HepG2 (cell line): ENCODE measurements around the gene GNG2. TPM values are rescaled to one million over a fixed set of nuclear protein-coding genes. Genes with fewer than 3 reads are reported as not detected.

ENCODE experiments used
- ATAC-seq: fragments of 200-7000 bp; cut with Tn5 transposase; 3 replicates; pipeline ENCODE4 v1.9.1; 2020; ENCODE audit warnings: mild to moderate bottlenecking, moderate library complexity
- BruUV-seq: library from RNA; stranded (reverse); fragments of 400-500 nt; replicated peaks from 2 replicates; lab custom pipeline; 2021; lab: Mats Ljungman, UMichigan
- CTCF ChIA-PET: fragments of 300-600 bp; formaldehyde crosslinking; extraction: SDS; loops from one replicate; lab custom pipeline; 2021; ENCODE audit warnings: low total read pairs, inconsistent platforms, low intra/inter-chr PET ratio; lab: Yijun Ruan, JAX
- POLR2A ChIA-PET: fragments of 350-600 bp; sonication (Branson Sonifier 250); formaldehyde crosslinking; loops from one replicate; lab custom pipeline; 2020; ENCODE audit warnings: antibody characterized with exemption, inconsistent platforms; lab: Yijun Ruan, JAX
- DNase-seq: peaks from one replicate; pipeline ENCODE4 v3.0.0-alpha.2; 2015; ENCODE audit warnings: low spot score
- FAIRE-seq: peaks from 3 replicates; lab custom pipeline; 2011; peaks lifted over from hg19 to GRCh38; lab: Jason Lieb, UNC
- H2AFZ ChIP-seq: one replicate; pipeline ENCODE4 v1.6.1; 2011; ENCODE audit warnings: low read length, inconsistent platforms
- H3K27ac ChIP-seq: fragments of 300-600 bp; 3 replicates; pipeline ENCODE4 v1.8.0; 2011; ENCODE audit warnings: mixed run types, mild to moderate bottlenecking, mixed read lengths, low read length, inconsistent platforms; ENCODE audit not compliant: insufficient read depth; ENCODE audit errors: extremely low read length
- H3K27me3 ChIP-seq, 2 experiments: fragments of 200-600 bp in 1 of 2; 2 replicates in 1 of 2; 3 replicates in 1 of 2; pipeline versions ENCODE4 v1.6.0 to v1.8.0; 2011; ENCODE audit warnings: low read length in 2 of 2, mild to moderate bottlenecking in 2 of 2, moderate library complexity in 2 of 2, inconsistent platforms in 1 of 2; ENCODE audit not compliant: insufficient read depth in 2 of 2, control insufficient read depth in 1 of 2
- H3K36me3 ChIP-seq, 2 experiments: fragments of 200-600 bp in 1 of 2; replicated peaks in 1 of 2; 2 replicates in 1 of 2; 3 replicates in 1 of 2; pipeline versions ENCODE4 v1.5.1 to v1.8.0; 2011; ENCODE audit warnings: low read length in 2 of 2, inconsistent platforms in 1 of 2; ENCODE audit not compliant: insufficient read depth in 2 of 2, control insufficient read depth in 1 of 2
- H3K4me1 ChIP-seq: 2 replicates; pipeline ENCODE4 v1.5.1; 2012; ENCODE audit warnings: low read length, inconsistent platforms; ENCODE audit not compliant: insufficient read depth
- H3K4me2 ChIP-seq: 2 replicates; pipeline ENCODE4 v1.6.0; 2011; ENCODE audit warnings: low read depth, low read length, inconsistent platforms
- H3K4me3 ChIP-seq, 3 experiments: fragments of 200-600 bp in 1 of 3; sonication (generic), shearing (Covaris generic) in 1 of 3; replicated peaks in 1 of 3; 2 replicates each; pipeline ENCODE4 v1.5.1; 2011 to 2016; ENCODE audit warnings: low read length in 3 of 3, inconsistent platforms in 2 of 3, low read depth in 2 of 3, mild to moderate bottlenecking in 2 of 3, control low read depth in 1 of 3, mixed read lengths in 1 of 3; ENCODE audit not compliant: insufficient read depth in 1 of 3
- H3K79me2 ChIP-seq: one replicate; pipeline ENCODE4 v1.6.1; 2011; ENCODE audit warnings: low read length, inconsistent platforms; ENCODE audit not compliant: insufficient read depth
- H3K9ac ChIP-seq: 2 replicates; pipeline ENCODE4 v1.6.0; 2011; ENCODE audit warnings: mild to moderate bottlenecking, low read depth, low read length, inconsistent platforms; ENCODE audit not compliant: insufficient read depth
- H3K9me3 ChIP-seq: 2 replicates; pipeline ENCODE4 v1.5.1; 2012; ENCODE audit warnings: mild to moderate bottlenecking, low read length
- H4K20me1 ChIP-seq: 2 replicates; pipeline ENCODE4 v1.6.0; 2011; ENCODE audit warnings: inconsistent platforms, mild to moderate bottlenecking, low read length, moderate library complexity; ENCODE audit not compliant: insufficient read depth
- FOXK2 ChIP-seq: fragments of 450-650 bp; IDR thresholded peaks from 2 replicates; pipeline ENCODE4 v1.6.1; 2016
- KLF12 ChIP-seq: sonication (generic); formaldehyde crosslinking; IDR thresholded peaks from 2 replicates; pipeline ENCODE4 v1.4.0; 2020; ENCODE audit warnings: missing genetic modification reagents, borderline replicate concordance
- MBNL3 ChIP-seq: fragments of 250-450 bp; sonication (Bioruptor Pico); conservative IDR thresholded peaks from 2 replicates; pipeline ENCODE4 v1.8.0; 2022; ENCODE audit warnings: mild to moderate bottlenecking, inconsistent platforms
- NFRKB ChIP-seq: fragments of 450-650 bp; IDR thresholded peaks from 2 replicates; pipeline ENCODE4 v1.6.1; 2017
- U2AF1 ChIP-seq: fragments of 200-400 bp; formaldehyde crosslinking; optimal IDR thresholded peaks from 2 replicates; pipeline ENCODE3; 2017; ENCODE audit warnings: mild to moderate bottlenecking, low read depth, low read length
- ZNF30 ChIP-seq: sonication (generic); formaldehyde crosslinking; IDR thresholded peaks from 2 replicates; pipeline ENCODE4 v1.5.0; 2020; ENCODE audit warnings: mild to moderate bottlenecking, missing genetic modification reagents
- ZNF577 ChIP-seq: sonication (generic); formaldehyde crosslinking; IDR thresholded peaks from 2 replicates; pipeline ENCODE4 v1.4.0; 2020; ENCODE audit warnings: mild to moderate bottlenecking, low read depth, missing genetic modification reagents, borderline replicate concordance
- ZSCAN25 ChIP-seq: sonication (generic); formaldehyde crosslinking; IDR thresholded peaks from 2 replicates; pipeline ENCODE4 v1.8.0; 2022; ENCODE audit warnings: mild to moderate bottlenecking, missing genetic modification reagents
- WGBS: methylation state at CpG from one replicate; pipeline ENCODE4 v1.1.6; 2017; ENCODE audit warnings: low lambda C conversion rate; 5-methylcytosine and 5-hydroxymethylcytosine counted together
- in situ Hi-C: cut with HindIII; loops from 2 replicates; pipeline ENCODE4 v1.10.0; 2017; ENCODE audit warnings: low pct_unique_long_range_greater_than_20kb; ENCODE audit not compliant: extremely low pct_ligation_motif_present
- intact Hi-C: fragments of 100-400 bp; cut with micrococcal nuclease; formaldehyde crosslinking; loops from one replicate; pipeline ENCODE4 v1.10.0; 2022; ENCODE audit not compliant: unreplicated experiment
- polyA plus RNA-seq, 8 experiments: library from polyadenylated mRNA; depleted of rRNA in 3 of 8; stranded (reverse) in 7 of 8; unstranded in 1 of 8; fragments of >200 nt; fragmentation: Illumina TruSeq in 4 of 8; extraction: Trizol in 4 of 8; gene quantifications; 2 replicates each; pipeline versions ENCODE4 v1.2.1 to v1.2.3, GENCODE V29; 2011 to 2016; ENCODE audit warnings: low read depth in 4 of 8, missing spikeins in 1 of 8, mixed read lengths in 1 of 8; ENCODE audit not compliant: insufficient read depth in 1 of 8
- total RNA-seq, 5 experiments: library from RNA; depleted of rRNA; stranded (reverse); fragments of >200 nt; fragmentation: Illumina TruSeq; extraction: Trizol; gene quantifications; 2 replicates each; pipeline ENCODE4 v1.2.3, GENCODE V29; 2016; ENCODE audit warnings: low read depth in 1 of 5
- TF ChIP-seq, protein P1 (sequence below): sonication (generic); formaldehyde crosslinking; IDR thresholded peaks from 2 replicates; pipeline ENCODE4 v1.4.0; 2020; ENCODE audit warnings: missing genetic modification reagents, mild to moderate bottlenecking, borderline replicate concordance
- TF ChIP-seq, protein P2 (sequence below): sonication (generic); formaldehyde crosslinking; IDR thresholded peaks from 2 replicates; pipeline ENCODE4 v1.4.0; 2020; ENCODE audit warnings: missing genetic modification reagents, mild to moderate bottlenecking, borderline replicate concordance
- TF ChIP-seq, protein P3 (sequence below): sonication (generic); formaldehyde crosslinking; IDR thresholded peaks from 2 replicates; pipeline ENCODE4 v1.4.0; 2020; ENCODE audit warnings: missing genetic modification reagents
- TF ChIP-seq, protein P4 (sequence below): sonication (generic); formaldehyde crosslinking; IDR thresholded peaks from 2 replicates; pipeline ENCODE4 v1.4.0; 2020; ENCODE audit warnings: mild to moderate bottlenecking, missing genetic modification reagents
- TF ChIP-seq, protein P5 (sequence below), 2 experiments: sonication (generic) in 1 of 2; formaldehyde crosslinking in 1 of 2; IDR thresholded peaks; 2 replicates each; pipeline versions ENCODE4 v1.4.0 to v1.6.1; 2018 to 2020; ENCODE audit warnings: missing genetic modification reagents in 2 of 2, borderline replicate concordance in 1 of 2, low read depth in 1 of 2, mild to moderate bottlenecking in 1 of 2, missing biosample characterization in 1 of 2

GNG2 gene
- total and polyA plus RNA-seq, 2 of the 13 experiments (the other 11 are each of a cell fraction or from before 2014, with no cell fraction given) = not detected

DNA sequence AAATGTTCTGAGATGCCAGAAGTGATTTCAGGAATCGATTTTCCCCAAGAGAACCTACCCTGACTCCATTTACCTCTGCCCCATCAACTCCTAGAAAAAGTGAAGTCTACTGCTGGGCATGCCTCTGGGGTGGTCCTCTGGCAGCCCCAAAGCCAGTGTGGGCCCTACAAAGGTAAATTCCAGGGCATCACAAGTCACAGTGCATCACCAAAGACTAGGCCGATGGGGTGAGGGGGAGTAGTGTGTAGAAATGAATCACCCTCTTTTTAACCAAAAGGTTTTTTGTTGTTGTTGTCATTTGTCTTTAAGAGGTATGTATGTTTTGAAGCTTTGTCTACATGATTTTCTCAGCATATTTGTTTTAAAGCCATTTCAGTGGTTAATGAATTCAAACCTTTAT lies 82.6 kb downstream of the GNG2 start:
- BruUV-seq = no TSS peak
- H3K4me2 ChIP-seq = no peak overlapping the region
- H3K4me3 ChIP-seq = no peak overlapping the region
- H3K27ac ChIP-seq = no peak overlapping the region
- in situ Hi-C loops = no loop called here
- WGBS = 0% methylated on average over 2 of the region's 2 CpGs
- POLR2A ChIA-PET = no interaction called here
- no peak overlapping the region for H2AFZ ChIP-seq
- no peaks in the 10 kb centered on the region for H3K9me3 ChIP-seq
- FAIRE-seq (no peak), DNase-seq (no peak), ATAC-seq (no peak)
- H3K4me1 ChIP-seq = no peaks in the 10 kb centered on the region
- H3K27me3 ChIP-seq = peaks cover 0 to 5% of the 10 kb centered on the region in 2 experiments; a peak in 2 of 5 replicates
- H4K20me1 ChIP-seq = no peaks in the 10 kb centered on the region
- CTCF ChIA-PET = no interaction called here
- intact Hi-C loops = no loop called here
- no peaks in the 10 kb centered on the region for H3K36me3 ChIP-seq
- no peak overlapping the region for H3K9ac ChIP-seq
- H3K79me2 ChIP-seq = no peaks in the 10 kb centered on the region
- TF ChIP-seq FOXK2 (no peak), KLF12 (CRISPR knock-in tag) (no peak), MBNL3 (CRISPR knock-in tag) (no peak), ZNF577 (CRISPR knock-in tag) (no peak), ZSCAN25 (CRISPR knock-in tag) (no peak), ZNF30 (no peak), U2AF1 (no peak), NFRKB (no peak)
- TF ChIP-seq, protein P1, sequence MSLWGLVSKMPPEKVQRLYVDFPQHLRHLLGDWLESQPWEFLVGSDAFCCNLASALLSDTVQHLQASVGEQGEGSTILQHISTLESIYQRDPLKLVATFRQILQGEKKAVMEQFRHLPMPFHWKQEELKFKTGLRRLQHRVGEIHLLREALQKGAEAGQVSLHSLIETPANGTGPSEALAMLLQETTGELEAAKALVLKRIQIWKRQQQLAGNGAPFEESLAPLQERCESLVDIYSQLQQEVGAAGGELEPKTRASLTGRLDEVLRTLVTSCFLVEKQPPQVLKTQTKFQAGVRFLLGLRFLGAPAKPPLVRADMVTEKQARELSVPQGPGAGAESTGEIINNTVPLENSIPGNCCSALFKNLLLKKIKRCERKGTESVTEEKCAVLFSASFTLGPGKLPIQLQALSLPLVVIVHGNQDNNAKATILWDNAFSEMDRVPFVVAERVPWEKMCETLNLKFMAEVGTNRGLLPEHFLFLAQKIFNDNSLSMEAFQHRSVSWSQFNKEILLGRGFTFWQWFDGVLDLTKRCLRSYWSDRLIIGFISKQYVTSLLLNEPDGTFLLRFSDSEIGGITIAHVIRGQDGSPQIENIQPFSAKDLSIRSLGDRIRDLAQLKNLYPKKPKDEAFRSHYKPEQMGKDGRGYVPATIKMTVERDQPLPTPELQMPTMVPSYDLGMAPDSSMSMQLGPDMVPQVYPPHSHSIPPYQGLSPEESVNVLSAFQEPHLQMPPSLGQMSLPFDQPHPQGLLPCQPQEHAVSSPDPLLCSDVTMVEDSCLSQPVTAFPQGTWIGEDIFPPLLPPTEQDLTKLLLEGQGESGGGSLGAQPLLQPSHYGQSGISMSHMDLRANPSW (CRISPR knock-in tag) = no peak
- TF ChIP-seq, protein P2, sequence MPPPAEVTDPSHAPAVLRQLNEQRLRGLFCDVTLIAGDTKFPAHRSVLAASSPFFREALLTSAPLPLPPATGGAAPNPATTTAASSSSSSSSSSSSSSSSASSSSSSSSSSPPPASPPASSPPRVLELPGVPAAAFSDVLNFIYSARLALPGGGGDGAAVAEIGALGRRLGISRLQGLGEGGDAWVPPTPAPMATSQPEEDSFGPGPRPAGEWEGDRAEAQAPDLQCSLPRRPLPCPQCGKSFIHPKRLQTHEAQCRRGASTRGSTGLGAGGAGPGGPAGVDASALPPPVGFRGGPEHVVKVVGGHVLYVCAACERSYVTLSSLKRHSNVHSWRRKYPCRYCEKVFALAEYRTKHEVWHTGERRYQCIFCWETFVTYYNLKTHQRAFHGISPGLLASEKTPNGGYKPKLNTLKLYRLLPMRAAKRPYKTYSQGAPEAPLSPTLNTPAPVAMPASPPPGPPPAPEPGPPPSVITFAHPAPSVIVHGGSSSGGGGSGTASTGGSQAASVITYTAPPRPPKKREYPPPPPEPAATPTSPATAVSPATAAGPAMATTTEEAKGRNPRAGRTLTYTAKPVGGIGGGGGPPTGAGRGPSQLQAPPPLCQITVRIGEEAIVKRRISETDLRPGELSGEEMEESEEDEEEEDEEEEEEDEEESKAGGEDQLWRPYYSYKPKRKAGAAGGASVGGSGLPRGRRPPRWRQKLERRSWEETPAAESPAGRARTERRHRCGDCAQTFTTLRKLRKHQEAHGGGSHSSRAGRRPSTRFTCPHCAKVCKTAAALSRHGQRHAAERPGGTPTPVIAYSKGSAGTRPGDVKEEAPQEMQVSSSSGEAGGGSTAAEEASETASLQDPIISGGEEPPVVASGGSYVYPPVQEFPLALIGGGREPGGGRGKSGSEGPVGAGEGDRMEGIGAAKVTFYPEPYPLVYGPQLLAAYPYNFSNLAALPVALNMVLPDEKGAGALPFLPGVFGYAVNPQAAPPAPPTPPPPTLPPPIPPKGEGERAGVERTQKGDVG = no peak
- TF ChIP-seq, protein P3, sequence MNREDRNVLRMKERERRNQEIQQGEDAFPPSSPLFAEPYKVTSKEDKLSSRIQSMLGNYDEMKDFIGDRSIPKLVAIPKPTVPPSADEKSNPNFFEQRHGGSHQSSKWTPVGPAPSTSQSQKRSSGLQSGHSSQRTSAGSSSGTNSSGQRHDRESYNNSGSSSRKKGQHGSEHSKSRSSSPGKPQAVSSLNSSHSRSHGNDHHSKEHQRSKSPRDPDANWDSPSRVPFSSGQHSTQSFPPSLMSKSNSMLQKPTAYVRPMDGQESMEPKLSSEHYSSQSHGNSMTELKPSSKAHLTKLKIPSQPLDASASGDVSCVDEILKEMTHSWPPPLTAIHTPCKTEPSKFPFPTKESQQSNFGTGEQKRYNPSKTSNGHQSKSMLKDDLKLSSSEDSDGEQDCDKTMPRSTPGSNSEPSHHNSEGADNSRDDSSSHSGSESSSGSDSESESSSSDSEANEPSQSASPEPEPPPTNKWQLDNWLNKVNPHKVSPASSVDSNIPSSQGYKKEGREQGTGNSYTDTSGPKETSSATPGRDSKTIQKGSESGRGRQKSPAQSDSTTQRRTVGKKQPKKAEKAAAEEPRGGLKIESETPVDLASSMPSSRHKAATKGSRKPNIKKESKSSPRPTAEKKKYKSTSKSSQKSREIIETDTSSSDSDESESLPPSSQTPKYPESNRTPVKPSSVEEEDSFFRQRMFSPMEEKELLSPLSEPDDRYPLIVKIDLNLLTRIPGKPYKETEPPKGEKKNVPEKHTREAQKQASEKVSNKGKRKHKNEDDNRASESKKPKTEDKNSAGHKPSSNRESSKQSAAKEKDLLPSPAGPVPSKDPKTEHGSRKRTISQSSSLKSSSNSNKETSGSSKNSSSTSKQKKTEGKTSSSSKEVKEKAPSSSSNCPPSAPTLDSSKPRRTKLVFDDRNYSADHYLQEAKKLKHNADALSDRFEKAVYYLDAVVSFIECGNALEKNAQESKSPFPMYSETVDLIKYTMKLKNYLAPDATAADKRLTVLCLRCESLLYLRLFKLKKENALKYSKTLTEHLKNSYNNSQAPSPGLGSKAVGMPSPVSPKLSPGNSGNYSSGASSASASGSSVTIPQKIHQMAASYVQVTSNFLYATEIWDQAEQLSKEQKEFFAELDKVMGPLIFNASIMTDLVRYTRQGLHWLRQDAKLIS (CRISPR knock-in tag) = no peak
- TF ChIP-seq, protein P4, sequence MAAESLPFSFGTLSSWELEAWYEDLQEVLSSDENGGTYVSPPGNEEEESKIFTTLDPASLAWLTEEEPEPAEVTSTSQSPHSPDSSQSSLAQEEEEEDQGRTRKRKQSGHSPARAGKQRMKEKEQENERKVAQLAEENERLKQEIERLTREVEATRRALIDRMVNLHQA (CRISPR knock-in tag) = no peak
- TF ChIP-seq, protein P5, sequence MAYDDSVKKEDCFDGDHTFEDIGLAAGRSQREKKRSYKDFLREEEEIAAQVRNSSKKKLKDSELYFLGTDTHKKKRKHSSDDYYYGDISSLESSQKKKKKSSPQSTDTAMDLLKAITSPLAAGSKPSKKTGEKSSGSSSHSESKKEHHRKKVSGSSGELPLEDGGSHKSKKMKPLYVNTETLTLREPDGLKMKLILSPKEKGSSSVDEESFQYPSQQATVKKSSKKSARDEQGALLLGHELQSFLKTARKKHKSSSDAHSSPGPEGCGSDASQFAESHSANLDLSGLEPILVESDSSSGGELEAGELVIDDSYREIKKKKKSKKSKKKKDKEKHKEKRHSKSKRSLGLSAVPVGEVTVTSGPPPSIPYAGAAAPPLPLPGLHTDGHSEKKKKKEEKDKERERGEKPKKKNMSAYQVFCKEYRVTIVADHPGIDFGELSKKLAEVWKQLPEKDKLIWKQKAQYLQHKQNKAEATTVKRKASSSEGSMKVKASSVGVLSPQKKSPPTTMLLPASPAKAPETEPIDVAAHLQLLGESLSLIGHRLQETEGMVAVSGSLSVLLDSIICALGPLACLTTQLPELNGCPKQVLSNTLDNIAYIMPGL (CRISPR knock-in tag; IDR thresholded peaks at IDR 0.05; ENCODE audit: borderline replicate concordance in 1 of 2, low read depth in 1 of 2) = no peak
